Smooth muscle cell of the brain vasculature (primary cell): ENCODE results near the gene GPRC5A.

Experiments
- DNase-seq: peaks from one replicate; pipeline ENCODE4 v3.0.0-alpha.2; 2012; ENCODE audit warnings: low read depth, low spot score

The GPRC5A gene

DNA sequence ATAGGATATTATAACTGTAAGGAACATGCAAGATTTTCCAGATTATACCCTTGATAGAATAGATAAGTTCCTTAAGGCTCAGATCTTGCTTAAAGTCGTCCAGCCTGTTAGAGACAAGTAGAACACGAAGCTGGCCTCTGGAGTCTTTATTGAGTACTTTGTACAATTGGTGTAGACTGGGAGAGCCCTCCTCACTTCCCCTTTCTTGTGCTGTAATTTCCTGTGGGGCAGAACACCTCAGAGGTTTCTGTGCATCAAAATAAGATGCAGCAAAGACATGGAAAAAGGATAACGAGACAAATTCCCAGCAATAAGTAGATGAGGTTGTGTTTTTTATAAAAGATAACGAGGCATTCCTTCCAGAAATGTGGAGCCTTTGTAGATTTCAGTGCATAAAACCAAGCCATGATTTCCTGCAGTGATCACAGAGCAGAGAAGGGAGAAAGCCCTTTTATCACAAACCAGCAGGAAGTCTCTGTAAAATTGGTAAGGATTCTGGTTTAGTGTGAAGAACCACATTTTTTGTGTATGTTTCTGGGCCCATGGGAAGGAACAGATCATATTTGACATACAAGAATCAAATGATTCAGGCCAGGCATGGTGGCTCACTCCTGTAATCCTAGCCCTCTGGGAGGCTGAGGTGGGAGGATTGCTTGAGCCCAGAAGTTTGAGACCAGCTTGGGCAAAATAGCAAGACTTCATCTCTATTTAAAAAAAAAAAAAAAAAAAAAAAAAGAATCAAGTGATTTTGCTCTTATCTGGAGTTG is 18.0 kb downstream of the GPRC5A start:
- no peak for DNase-seq

DNA sequence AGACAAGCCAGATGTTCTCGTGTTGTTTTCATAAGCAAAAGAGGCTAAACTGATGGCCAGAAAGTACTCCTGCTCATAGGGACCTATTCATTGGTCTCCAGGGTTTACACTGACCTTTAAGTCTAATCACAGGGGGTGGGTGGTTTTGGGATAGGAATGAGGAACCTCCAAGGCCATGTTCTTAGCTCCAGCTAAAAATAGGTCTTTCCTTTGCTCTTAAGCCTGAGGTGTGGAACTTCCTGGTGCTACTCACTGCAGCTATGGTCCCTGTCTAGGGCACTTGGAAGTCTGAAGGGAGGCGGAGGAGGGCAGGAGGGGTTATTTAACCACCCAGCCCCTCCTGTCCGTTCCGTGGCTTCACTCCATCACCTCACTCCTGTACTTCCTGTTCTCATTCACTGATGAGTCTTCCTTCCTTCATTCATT is 18.6 kb downstream of the GPRC5A start:
- DNase-seq = no peak

DNA sequence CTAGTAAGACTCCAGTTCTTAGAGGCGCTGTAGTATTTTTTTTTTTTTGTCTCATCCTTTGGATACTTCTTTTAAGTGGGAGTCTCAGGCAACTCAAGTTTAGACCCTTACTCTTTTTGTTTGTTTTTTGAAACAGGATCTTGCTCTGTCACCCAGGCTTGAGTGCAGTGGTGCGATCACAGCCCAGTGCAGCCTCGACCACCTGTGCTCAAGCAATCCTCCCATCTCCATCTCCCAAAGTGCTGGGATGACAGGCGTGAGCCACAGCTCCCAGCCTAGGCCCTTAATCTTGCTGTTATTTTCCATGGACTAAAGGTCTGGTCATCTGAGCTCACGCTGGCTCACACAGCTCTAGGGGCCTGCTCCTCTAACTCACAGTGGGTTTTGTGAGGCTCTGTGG is 21.3 kb downstream of the GPRC5A start:
- no peak for DNase-seq

DNA sequence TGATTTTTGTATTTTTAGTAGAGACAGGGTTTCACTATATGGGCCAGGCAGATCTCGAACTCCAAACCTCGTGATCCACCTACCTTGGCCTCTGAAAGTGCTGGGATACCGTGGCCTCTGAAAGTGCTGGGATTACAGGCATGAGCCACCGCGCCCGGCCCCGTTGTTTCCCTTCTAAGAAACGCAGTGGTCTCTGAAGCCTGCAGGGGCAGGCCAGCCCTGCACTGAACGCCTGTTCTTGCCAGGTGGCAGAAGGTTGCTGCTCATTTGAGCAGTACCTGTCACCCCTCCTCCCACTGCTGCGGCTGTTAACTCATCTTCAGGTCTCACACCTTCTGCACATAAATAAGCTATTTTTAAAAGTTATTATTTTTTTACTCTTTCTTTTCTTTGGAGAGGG is 24.3 kb downstream of the GPRC5A start:
- no peak for DNase-seq

DNA sequence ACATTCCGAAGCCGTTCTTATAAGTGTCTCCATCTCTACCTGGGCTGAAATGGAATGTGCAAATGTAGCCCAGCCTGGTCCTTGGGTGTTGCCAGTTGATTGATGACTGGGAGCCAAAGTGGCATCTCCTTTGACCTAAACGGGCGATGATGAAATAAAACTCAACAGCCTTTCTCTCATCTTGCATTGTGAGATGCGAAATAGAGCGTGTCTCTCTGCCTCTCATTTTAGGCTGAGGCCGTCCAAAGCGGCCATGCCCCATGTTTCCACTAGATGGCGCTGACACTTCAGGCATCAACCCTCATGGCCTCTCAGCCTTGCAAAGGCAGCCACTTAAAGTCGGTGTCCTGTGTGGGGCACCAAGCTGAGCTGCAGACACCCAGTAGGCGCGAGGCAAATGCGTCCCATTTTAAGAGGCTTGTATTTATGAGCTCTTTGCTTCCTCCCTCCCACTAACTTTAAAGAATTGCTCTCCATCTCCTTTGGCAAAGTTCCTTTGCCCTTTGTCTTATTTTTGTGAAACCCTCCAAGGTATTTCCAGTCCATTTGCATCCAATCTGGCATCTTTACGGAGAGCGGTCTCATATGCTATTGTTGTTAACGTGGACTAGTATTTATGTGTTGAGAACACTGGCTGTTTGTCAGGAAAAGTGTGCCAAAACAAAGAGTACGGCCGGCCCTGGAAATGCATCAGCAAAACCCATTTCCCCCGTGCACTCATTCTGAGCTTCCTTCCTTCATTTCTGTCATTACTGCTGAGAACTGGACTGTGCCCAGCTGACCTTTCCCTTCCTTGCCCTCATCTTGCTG is 25.0 kb downstream of the GPRC5A start:
- peak; percentile 74 for DNase-seq

DNA sequence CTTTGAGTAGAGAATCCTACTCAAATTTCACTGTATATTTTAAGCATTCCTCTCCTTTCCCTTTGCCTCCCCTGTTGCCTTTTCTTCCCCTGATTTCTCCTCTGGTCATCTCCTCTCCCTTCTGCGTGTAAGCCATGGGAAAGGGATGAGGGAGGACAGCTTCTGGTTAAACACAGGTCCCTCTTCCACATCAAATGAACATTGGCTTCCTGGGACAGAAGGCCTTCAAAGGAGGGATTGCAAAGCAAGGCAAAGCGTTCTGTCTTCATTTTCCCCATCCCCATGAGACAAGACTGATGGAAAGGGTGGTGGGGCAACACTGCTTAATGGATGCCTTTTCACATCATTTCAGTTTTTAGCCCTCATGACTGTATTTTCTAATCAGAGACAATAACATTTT is 26.2 kb downstream of the GPRC5A start:
- DNase-seq = no peak

DNA sequence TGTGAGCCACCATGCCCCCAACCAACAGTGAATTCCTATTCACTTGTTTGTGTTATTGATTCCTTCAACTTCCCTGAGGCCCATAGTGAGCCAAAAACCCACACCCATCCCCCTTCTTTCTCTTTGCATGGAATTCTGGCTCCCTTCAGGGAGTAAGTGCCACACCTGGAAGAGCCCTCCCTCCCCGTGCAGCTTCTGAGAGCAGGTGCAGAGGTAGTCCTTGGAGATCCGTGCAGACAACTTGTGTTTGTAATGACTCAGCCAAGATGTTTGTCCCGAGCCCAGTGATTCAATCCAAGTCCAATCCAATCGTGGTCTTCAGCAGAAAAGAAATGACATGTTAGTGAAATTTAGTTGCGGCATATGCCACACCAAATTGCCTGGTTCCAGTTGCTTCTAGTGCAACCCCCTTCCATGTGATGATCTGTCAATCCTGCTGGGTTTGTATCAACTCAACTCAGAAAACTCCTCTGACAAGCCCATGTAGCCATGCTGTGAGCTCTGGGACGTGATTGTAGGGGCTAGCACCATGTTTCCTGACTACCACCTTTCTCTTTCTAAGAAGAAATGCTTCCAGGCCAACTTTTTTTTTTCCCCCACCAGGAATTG is 27.5 kb downstream of the GPRC5A start:
- DNase-seq = no peak

DNA sequence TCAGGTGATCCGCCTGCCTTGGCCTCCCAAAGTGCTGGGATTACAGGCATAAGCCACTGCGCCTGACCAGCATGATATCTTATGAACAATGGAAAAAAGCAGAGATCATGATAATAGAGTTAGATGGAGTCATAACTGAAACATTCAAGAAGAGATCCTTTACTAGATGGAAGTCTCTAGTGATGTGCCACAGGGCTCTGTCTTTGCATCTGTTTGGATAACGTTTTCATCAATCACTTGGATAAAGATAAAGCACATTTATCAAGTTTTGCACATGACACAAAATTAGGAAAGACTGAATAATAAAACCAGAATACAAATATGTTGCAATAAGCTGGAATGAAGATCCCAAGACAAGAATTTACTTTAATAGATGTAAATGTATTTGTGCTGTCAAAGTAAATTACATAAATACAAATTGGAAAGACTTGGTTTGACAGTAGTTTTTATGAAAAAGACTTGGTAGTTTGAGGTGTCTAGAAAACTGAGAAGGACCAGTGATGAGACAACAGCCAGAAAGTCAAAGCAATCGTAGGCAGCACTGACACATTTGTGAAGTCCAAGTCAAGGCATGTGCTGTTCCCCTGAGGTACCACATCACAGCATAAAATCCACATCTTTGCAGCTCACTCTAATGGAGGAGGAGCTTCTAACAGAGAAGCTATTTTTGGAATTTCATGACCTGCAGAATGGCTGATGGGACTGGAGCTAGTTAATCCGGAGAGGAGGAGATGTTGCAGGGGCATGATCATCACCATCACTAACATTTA is 28.5 kb downstream of the GPRC5A start:
- DNase-seq = no peak

DNA sequence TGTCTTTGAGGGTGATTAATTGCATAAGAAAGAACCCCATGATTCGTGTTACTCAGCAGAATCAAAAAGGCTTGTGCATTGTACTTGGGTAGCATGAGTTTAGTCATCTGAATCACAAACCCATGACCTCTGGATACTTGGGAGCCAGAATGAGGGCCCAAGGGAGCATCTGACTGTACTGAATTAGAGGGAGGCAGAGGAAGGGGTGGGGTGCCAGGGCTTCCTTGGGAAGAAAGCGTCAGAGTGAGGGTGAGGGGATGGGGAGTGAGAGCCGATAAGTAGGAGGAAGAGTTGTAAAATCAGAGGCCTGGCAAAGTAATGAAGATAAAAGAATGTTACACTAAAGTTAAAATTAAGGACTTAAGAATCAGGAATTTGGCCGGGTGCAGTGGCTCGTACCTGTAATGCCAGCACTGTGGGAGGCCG is 30.8 kb downstream of the GPRC5A start:
- DNase-seq = no peak

DNA sequence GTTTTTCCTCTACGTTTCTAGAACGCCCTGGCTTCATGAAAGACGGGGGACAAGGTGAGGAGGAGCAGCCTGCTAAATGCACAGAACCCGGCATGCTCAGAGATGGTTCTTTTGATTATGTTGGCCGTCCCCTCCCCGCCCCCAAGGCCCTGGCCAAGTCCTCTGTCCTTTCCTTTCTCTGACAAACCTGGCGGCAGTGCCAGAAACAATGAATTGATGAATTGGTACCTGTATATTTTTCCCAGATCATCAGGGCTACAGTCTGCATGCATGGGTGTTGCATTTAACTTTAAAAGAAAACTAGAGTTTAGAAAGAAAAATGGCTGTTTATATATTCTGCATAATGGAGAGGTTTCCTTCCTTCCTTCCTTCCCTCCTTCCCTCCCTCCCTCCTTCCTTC is 31.6 kb downstream of the GPRC5A start:
- no peak for DNase-seq

DNA sequence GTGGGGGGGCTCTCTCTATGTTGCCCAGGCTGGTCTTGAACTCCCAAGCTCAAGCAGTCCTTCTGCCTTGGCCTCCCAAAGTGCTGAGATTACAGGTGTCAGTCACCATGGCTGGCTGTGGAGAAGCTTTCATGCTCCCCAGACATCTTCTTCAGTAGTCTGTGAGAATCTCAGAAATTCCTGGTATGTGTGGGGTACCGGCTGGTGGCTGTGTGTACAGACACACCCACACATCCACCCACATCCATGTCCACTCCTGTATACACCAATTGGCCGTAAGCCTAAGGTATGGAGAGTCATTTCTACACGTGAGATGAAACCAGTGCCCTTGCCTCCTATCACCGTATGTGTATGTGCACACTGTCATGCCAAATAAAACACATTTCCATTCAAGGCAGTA is 32.8 kb downstream of the GPRC5A start:
- no peak for DNase-seq

DNA sequence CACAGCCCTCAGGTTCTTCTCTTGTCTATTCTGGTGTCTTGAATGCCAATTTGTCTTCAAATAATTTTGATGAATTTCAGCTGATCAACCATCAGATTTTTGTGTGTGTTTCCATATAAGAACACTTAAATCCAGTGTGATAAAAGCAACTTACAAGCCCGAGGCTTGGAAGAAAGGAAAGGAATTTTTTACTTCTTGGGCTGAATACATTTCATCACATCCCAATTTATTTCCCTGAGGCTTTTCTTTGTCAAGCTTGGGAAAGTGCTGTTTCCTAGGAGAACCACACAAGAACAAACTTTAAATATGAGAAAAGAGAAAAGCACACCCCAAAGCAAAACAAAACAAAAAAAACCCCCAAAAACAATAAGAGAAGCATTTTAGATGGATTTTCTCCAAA is 34.0 kb downstream of the GPRC5A start:
- no peak for DNase-seq

DNA sequence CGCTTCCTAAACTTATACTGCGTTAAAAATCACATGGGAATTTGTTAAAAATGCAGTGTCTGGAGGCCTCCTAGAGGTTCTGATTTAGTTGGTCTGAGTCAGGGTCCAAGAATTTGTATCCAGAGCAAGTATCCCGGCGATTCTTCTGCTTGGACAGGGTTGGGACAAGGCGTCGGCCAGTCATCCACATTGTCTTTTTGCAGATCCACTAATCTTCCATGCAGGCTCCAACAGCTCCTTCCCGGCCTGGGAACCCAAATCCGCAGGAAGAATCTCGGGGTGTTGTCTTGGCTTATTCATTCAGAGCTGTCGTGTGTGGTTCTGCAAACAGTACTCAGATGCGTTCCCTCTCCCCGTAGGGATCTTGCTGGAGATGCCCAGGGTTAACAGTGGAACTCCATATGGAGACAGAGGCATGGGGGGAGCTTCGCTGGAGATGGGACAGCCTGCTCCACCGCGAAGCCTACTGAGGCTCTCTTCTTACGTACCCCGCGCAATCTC is 35.3 kb downstream of the GPRC5A start:
- DNase-seq = no peak

DNA sequence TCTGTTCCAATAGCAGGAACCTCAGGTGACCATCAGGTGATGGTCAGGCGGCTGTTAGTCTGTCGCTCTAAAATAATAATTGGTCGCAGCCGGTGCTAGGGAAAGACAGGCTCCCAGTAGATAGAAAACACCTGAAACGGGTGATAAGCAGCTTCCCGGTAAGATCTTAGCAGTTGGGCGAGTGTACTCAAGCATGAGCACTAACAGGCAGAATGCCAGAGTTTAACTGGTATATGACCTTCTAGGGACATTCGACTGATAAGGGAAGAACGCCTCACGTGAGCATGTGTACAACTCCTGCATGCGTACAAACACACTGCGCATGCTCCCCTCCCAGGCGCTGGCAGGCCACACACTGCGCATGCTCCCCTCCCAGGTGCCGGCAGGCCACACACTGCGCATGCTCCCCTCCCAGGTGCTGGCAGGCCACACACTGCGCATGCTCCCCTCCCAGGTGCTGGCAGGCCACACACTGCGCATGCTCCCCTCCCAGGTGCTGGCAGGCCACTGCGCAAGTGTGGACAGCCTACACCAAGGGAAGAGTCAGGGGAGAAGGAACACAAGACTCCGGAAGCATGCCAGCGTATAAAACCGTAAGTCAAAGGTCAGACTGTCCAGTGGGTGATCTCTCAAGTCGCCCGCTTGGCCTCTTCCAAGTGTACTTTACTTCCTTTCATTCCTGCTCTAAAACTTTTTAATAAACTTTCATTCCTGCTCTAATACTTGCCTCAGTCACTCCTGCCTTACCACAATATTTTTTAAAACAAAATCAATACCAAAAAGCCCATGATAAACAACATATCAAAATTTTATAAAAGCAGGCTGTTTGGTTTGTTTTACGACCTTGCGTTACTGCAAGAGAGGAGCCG is 36.1 kb downstream of the GPRC5A start:
- DNase-seq = peak; percentile 13

DNA sequence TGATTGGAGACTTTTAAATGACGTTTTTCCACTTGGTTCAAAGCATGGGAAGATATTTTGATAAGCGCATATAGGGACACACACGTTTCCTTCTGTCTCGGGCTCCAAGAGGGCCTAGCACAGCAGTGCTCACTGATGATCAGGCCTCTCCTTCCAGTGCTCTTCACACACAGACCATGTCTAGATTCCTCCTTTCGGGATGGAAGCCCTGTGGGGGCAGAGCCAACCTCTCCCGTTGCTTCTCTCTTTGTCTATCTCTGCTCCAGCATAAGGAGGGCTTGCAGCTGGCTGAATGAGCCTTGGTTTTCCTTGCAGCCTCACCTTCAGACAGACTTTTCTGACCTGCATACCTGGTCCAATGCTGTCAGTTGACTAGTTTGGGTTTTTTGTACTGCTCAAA is 38.3 kb downstream of the GPRC5A start:
- DNase-seq = no peak

DNA sequence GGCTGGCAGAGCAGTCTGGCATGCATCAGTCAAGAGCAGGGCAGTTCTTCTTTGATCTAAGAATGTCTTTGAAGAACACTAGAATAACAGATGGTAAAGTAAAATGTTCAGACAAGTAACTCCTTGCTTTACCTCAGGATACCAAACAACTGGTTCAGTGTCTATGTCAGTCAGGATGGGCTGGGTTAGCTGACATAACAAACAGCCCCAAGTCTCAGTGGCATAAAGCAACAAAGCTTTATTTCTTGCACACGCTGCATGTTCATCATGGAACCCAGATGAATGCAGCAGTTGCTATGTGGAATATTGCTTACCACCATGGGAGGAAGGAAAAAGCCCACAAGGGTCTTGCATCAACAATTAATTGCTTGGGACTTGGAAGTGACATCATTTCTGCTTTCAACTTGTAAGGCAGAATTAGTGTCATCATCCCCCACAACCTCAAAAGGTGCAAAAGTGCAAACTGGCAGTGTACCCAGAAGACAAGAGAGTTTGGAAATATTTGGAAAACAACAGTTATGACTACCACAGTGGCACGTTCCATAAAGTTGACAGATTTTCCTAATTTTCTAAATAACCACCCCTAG is 39.4 kb downstream of the GPRC5A start:
- DNase-seq = no peak

DNA sequence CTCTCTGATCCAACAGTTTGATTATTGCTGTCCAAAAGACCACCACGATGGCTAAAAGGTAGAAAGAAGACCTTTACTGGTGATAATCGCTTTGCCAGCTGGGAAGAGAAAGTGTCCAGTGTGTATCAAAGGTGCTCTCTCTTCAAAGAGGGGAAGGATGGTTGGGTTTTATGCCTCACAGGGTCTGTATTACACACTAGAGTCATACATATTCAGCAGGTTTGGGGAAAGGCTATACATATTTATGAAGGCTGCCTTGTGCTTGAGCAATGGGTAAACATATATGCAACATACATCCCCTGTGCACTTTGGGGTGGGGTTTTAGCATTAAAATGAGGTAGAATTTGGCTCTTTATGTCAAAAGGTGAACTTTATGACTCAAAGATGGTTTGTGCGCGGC is 42.4 kb downstream of the GPRC5A start:
- DNase-seq = no peak

DNA sequence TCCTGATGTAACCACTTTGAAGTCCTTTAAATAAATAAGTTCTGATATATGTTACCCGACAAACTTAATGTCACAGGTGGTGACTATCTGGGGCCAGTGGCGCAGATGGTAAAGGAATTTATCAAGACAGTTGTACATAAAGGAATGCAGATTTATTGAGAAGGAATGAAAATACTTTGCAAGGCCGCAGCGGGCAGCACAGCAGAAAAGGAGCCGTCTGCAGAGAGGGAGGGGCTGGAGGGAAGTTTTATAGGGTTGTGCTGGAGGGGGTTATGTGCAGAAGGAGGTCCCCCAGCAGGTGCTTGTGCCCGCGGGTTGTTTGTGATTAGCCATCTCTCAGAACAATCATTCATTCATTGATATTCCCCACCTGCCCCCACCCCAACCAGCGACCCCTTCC is 43.2 kb downstream of the GPRC5A start:
- DNase-seq = no peak

DNA sequence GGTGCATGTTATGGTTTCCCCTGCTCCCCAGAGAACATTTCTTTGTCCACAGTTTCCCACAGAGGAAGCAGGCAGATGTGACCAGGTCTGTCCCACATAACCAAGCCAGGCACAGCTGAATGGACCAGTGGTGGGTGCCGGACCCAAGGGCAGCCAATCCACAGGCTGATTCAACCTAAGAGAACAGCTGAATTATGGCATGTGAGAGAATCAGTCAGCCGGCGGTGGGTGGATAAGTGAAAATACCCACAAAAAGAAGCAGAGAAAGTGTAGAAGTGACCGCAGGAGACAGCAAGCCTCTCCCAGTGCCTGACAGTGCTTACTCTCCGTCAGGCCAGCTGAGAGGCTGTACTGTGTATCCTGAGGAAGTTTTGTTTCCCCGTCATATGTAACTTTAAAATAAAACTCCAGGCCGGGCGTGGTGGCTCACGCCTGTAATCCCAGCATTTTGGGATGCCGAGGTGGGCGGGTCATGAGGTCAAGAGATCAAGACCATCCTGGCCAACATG is 45.7 kb downstream of the GPRC5A start:
- DNase-seq = no peak

DNA sequence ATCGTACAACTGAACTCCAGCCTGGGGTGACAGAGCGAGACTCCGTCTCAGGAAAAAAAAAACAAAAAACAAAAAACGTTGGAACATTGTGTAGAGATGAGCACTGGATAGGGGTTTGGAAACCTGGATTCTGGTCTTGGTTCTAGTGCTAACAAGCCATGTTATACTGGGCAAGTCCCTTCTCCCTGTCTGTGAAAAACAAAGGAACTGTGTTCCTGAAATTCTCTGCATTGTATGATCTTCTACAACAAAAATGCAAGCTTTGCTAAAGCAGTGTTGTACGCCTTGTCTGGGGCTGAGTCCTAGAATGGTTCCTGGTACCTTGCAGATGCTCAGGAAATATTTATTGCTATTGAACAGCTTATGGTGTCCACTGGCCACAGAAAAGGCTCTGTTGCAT is 47.2 kb downstream of the GPRC5A start:
- no peak for DNase-seq
